ENCODE data around the gene STEAP3. TPM values are rescaled to one million over a fixed set of nuclear protein-coding genes. Genes with fewer than 3 reads are reported as not detected.

Gene STEAP3
- total RNA-seq, 4 donors from 2014 or later: 10.1 to 21.7 (median 10.6) TPM

GRCh38 chr2:119201815-119202214 is 21.8 kb upstream of the STEAP3 start:
- intact Hi-C loops (cut with DNase I; ENCODE audit: low total_unique reads): no loop called here
- TF ChIP-seq POLR2A (IDR thresholded peaks at IDR 0.05) (no peak), CTCF (IDR thresholded peaks at IDR 0.05 in 4 of 5, conservative IDR thresholded peaks at IDR 0.05 in 1 of 5) (no peak)
- Histone ChIP-seq H3K4me3 (no peak overlapping the region), H3K36me3 (no peaks in the 10 kb centered on the region), H3K4me1 (no peaks in the 10 kb centered on the region), H3K27me3 (no peaks in the 10 kb centered on the region), H3K27ac (no peak overlapping the region), H3K9me3 (no peaks in the 10 kb centered on the region)
- DNase-seq: no peak
- no peak for ATAC-seq
- in situ Hi-C loops (cut with MboI; ENCODE audit: low sequenced_read_pairs in 4 of 4): no loop called here

- H3K27ac ChIP-seq: no peak overlapping the region
- no peaks in the 10 kb centered on the region for H3K4me1 ChIP-seq
- ATAC-seq (no peak), DNase-seq (no peak)
- H3K4me3 ChIP-seq: no peak overlapping the region
- intact Hi-C loops (cut with DNase I; ENCODE audit: low total_unique reads): no loop called here
- no peaks in the 10 kb centered on the region for H3K27me3 ChIP-seq
- TF ChIP-seq CTCF (IDR thresholded peaks at IDR 0.05 in 4 of 5, conservative IDR thresholded peaks at IDR 0.05 in 1 of 5) (no peak), POLR2A (IDR thresholded peaks at IDR 0.05) (no peak)
- no peaks in the 10 kb centered on the region for H3K9me3 ChIP-seq
- in situ Hi-C loops (cut with MboI; ENCODE audit: low sequenced_read_pairs in 4 of 4): no loop called here
- no peaks in the 10 kb centered on the region for H3K36me3 ChIP-seq
Measured at GRCh38 chr2:119202610-119203310, 20.9 kb upstream of the STEAP3 start.

GRCh38 chr2:119204525-119204924 is 19.1 kb upstream of the STEAP3 start:
- DNase-seq (no peak), ATAC-seq (no peak)
- no peaks in the 10 kb centered on the region for H3K27me3 ChIP-seq
- TF ChIP-seq CTCF (IDR thresholded peaks at IDR 0.05 in 4 of 5, conservative IDR thresholded peaks at IDR 0.05 in 1 of 5): no peak
- no peak for TF ChIP-seq POLR2A (IDR thresholded peaks at IDR 0.05)
- no peaks in the 10 kb centered on the region for H3K9me3 ChIP-seq
- intact Hi-C loops (cut with DNase I; ENCODE audit: low total_unique reads): no loop called here
- no peak overlapping the region for H3K4me3 ChIP-seq
- H3K4me1 ChIP-seq: no peaks in the 10 kb centered on the region
- H3K27ac ChIP-seq: no peak overlapping the region
- no peaks in the 10 kb centered on the region for H3K36me3 ChIP-seq
- in situ Hi-C loops (cut with MboI; ENCODE audit: low sequenced_read_pairs in 4 of 4): no loop called here

GRCh38 chr2:119205001-119205706 is 18.5 kb upstream of the STEAP3 start:
- DNase-seq (no peak), ATAC-seq (no peak)
- TF ChIP-seq POLR2A (IDR thresholded peaks at IDR 0.05): no peak
- Histone ChIP-seq H3K9me3 (no peaks in the 10 kb centered on the region), H3K27me3 (no peaks in the 10 kb centered on the region), H3K36me3 (no peaks in the 10 kb centered on the region), H3K4me3 (no peak overlapping the region), H3K27ac (no peak overlapping the region), H3K4me1 (no peaks in the 10 kb centered on the region)
- in situ Hi-C loops (cut with MboI; ENCODE audit: low sequenced_read_pairs in 4 of 4): no loop called here
- intact Hi-C loops (cut with DNase I; ENCODE audit: low total_unique reads): no loop called here

GRCh38 chr2:119206201-119206600 is 17.4 kb upstream of the STEAP3 start:
- DNase-seq: no peak
- Histone ChIP-seq H3K27me3 (no peaks in the 10 kb centered on the region), H3K9me3 (no peaks in the 10 kb centered on the region), H3K4me1 (no peaks in the 10 kb centered on the region), H3K36me3 (no peaks in the 10 kb centered on the region), H3K4me3 (no peak overlapping the region), H3K27ac (no peak overlapping the region)
- intact Hi-C loops (cut with DNase I; ENCODE audit: low total_unique reads) (no loop called here), in situ Hi-C loops (cut with MboI; ENCODE audit: low sequenced_read_pairs in 4 of 4) (no loop called here)
- TF ChIP-seq POLR2A (IDR thresholded peaks at IDR 0.05) (no peak), CTCF (IDR thresholded peaks at IDR 0.05 in 4 of 5, conservative IDR thresholded peaks at IDR 0.05 in 1 of 5) (no peak)
- no peak for ATAC-seq
